Ovary (tissue), 9 donors: Measurements from ENCODE around the gene VMA21. TPM values are rescaled to one million over a fixed set of nuclear protein-coding genes. Genes with fewer than 3 reads are reported as not detected.

Source experiments
- DNase-seq, 5 donors: peaks; one replicate each; pipeline ENCODE4 v3.0.0-alpha.2; 2019 to 2020
- H3K27ac ChIP-seq, 2 donors: fragments of 200-600 bp; one replicate each; pipeline versions ENCODE4 v1.5.1 to v1.8.0; 2019 to 2022
- H3K27me3 ChIP-seq: fragments of 200-600 bp; one replicate; pipeline ENCODE4 v1.8.0; 2022
- H3K36me3 ChIP-seq: fragments of 200-600 bp; sonication (generic); one replicate; pipeline ENCODE4 v1.5.1; 2019
- H3K4me1 ChIP-seq: one replicate; pipeline ENCODE4 v1.8.1; 2013; ENCODE audit warnings: mild to moderate bottlenecking, moderate library complexity; ENCODE audit not compliant: insufficient read depth
- H3K4me3 ChIP-seq: fragments of 200-600 bp; sonication (generic); one replicate; pipeline ENCODE4 v1.5.1; 2017
- H3K9me3 ChIP-seq, 2 donors: fragments of 200-600 bp in 1 of 2; sonication (generic) in 1 of 2; one replicate each; pipeline versions ENCODE4 v1.5.1 to v1.8.1; 2013 to 2019; ENCODE audit warnings: mild to moderate bottlenecking in 1 of 2, moderate library complexity in 1 of 2
- CTCF ChIP-seq, 3 donors: fragments of 450-650 bp in 2 of 3; fragments of 200-600 bp in 1 of 3; IDR thresholded peaks; one replicate each; pipeline versions ENCODE4 v1.5.1 to v1.8.0; 2016 to 2022; ENCODE audit warnings: antibody characterized with exemption in 3 of 3, mild to moderate bottlenecking in 1 of 3
- EP300 ChIP-seq: sonication (generic); formaldehyde crosslinking; IDR thresholded peaks from one replicate; pipeline ENCODE4 v1.6.1; 2017; ENCODE audit warnings: antibody characterized with exemption
- POLR2A ChIP-seq: fragments of 450-650 bp; IDR thresholded peaks from one replicate; pipeline ENCODE4 v1.6.1; 2017; ENCODE audit warnings: antibody characterized with exemption, mild to moderate bottlenecking, moderate library complexity
- WGBS, 3 donors: extraction: QIAGEN DNeasy Blood & Tissue Kit in 1 of 3; methylation state at CpG; one replicate each; pipeline versions ENCODE4 v1.1.5 to v1.1.7; 2013 to 2017; 5-methylcytosine and 5-hydroxymethylcytosine counted together
- intact Hi-C, 4 donors: fragments of 100-400 bp; cut with DNase I; formaldehyde crosslinking; loops; one replicate each; pipeline versions ENCODE4 v1.11.0 to v1.15.1; 2022 to 2023
- polyA plus RNA-seq, 2 donors: library from polyadenylated mRNA; stranded (reverse); fragments of 200-250 nt in 1 of 2; fragments of 350-450 nt in 1 of 2; fragmentation: Illumina TruSeq in 1 of 2; extraction: RNeasy Lipid Tissue Mini Kit (QIAGEN cat#74804) in 1 of 2; gene quantifications; one replicate each; pipeline ENCODE4 v1.2.3, GENCODE V29; 2013 to 2014
- total RNA-seq, 7 donors: library from RNA; depleted of rRNA in 2 of 7; stranded (reverse); fragments of >200 nt in 2 of 7; fragmentation: NEBNext Ultra II Directional in 3 of 7; extraction: Animal tissue kit (Norgen Biotek cat#: 25700) in 3 of 7; gene quantifications; one replicate each; pipeline versions ENCODE4 v1.1.0 to v1.2.4, GENCODE V29; 2016 to 2023
- donor health status: DM: no; HTN: no; CAD: no; lungs with moderate emphysema.
- donor health status: DM: no; HTN: no; CAD: no.
- donor health status: Bipolar disorder and iron deficiency.
- donor health status: DM: yes; HTN: yes; CAD: no.
- donor health status: DM: no; HTN: no; CAD: no.
- donor health status: DM: yes; HTN: yes; CAD: no.

The VMA21 gene
- total and polyA plus RNA-seq, 9 donors: 9.5 to 37.7 (median 28.5) TPM

DNA sequence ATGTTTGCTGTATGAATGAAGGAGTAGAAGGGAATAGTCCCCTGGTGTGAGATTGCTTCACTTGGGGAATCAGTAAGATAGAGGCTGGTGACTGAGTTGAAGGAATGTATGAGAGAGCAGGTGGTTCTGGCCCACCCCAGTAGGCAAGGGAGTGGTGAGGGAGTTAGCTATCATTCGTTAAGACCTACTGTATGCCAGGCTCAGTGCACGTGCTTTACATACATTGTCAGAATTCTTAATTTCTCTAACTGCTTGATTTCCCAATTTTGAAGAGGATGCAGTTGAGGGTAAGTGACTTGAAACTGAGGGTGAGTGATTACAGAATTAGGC lies 700 bp downstream of the VMA21 start:
- no peaks in the 10 kb centered on the region for H3K27me3 ChIP-seq
- H3K9me3 ChIP-seq: no peaks in the 10 kb centered on the region
- DNase-seq: no peak
- intact Hi-C loops: loop anchor here in 1 of 4 donors (10.0 kb wide), 1 partner anchor 603 kb away; no protein-coding TSS in a partner anchor
- peak overlapping the region; percentile 74 for H3K4me3 ChIP-seq
- peaks cover 6% of the 10 kb centered on the region for H3K4me1 ChIP-seq
- peak overlapping the region; percentile 63 to 95 for H3K27ac ChIP-seq
- no peak for TF ChIP-seq CTCF (IDR thresholded peaks at IDR 0.05)
- TF ChIP-seq EP300: no peak
- TF ChIP-seq POLR2A: no peak
- no peaks in the 10 kb centered on the region for H3K36me3 ChIP-seq
- 15 to 29% (median 24%) methylated on average over 2 of the region's 2 CpGs for WGBS, 3 donors

DNA sequence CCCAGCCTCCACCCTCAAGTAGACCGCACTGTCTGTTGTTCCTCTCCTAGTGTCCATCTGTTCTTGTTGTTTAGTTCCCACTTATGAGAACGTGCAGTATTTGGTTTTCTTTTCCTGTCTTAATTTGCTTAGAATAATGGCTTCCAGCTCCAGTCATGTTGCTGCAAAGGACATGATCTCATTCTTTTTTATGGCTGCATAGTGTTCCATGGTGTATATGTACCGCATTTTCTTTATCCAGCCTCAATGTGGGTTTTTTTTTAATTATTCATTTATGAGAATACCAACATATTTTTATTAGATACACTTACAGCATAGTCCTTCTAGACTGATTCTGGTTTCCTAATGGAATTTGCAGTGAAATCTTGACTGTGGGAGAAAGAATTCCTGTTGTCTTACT lies 1.3 kb downstream of the VMA21 start:
- no peak for DNase-seq
- intact Hi-C loops: loop anchor here in 1 of 4 donors (10.0 kb wide), 1 partner anchor 604 kb away; no protein-coding TSS in a partner anchor
- no peaks in the 10 kb centered on the region for H3K9me3 ChIP-seq
- no peaks in the 10 kb centered on the region for H3K36me3 ChIP-seq
- no peak for TF ChIP-seq POLR2A
- TF ChIP-seq CTCF (IDR thresholded peaks at IDR 0.05): no peak
- TF ChIP-seq EP300: no peak
- 74 to 77% (median 76%) methylated on average over 3 of the region's 3 CpGs for WGBS, 3 donors
- H3K4me3 ChIP-seq: no peak overlapping the region
- H3K27me3 ChIP-seq: no peaks in the 10 kb centered on the region
- no peak overlapping the region for H3K27ac ChIP-seq
- H3K4me1 ChIP-seq: peaks cover 6% of the 10 kb centered on the region

GRCh38 chrX:151402719-151403390 lies 5.8 kb downstream of the VMA21 start:
- Histone ChIP-seq H3K27ac (no peak overlapping the region), H3K4me3 (no peak overlapping the region), H3K27me3 (no peaks in the 10 kb centered on the region), H3K9me3 (no peaks in the 10 kb centered on the region), H3K4me1 (peaks cover 3% of the 10 kb centered on the region), H3K36me3 (no peaks in the 10 kb centered on the region)
- intact Hi-C loops: no loop called here
- 76 to 83% (median 80%) methylated on average over 22 of the region's 22 CpGs for WGBS, 3 donors
- TF ChIP-seq POLR2A (no peak), EP300 (no peak), CTCF (IDR thresholded peaks at IDR 0.05) (no peak)
- DNase-seq: peak in 1 of 5 donors; percentile 17

DNA sequence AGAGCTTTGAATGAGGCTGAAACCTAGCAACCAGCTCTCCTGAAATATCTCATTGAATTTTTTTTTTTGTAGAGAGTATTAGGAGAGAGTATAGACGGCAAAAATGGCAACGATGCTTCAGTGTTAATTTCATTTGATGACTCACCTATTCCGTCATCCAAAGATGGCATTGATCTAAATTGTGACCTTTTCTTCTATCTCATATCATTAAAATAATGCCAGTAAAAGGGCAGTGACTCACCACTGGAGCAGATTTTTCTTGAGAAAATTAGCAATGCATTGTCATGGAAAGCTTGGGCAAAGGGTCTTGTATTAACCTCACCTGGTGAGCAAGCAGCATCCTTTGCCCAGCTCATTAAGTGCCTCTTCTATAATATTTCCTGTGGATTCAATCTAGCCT lies 19.6 kb downstream of the VMA21 start:
- H3K27me3 ChIP-seq: no peaks in the 10 kb centered on the region
- no peak overlapping the region for H3K27ac ChIP-seq
- TF ChIP-seq POLR2A (no peak), CTCF (IDR thresholded peaks at IDR 0.05) (no peak), EP300 (no peak)
- WGBS, 3 donors: 81 to 89% (median 86%) methylated on average over 3 of the region's 3 CpGs
- H3K4me1 ChIP-seq: no peaks in the 10 kb centered on the region
- no peak for DNase-seq
- no peaks in the 10 kb centered on the region for H3K36me3 ChIP-seq
- intact Hi-C loops: no loop called here
- H3K9me3 ChIP-seq: no peaks in the 10 kb centered on the region
- no peak overlapping the region for H3K4me3 ChIP-seq
